ENCODE measurements around the gene NPPB. TPM values are rescaled to one million over a fixed set of nuclear protein-coding genes. Genes with fewer than 3 reads are reported as not detected.

Gene NPPB
- total RNA-seq, 1 donor: not detected

- DNase-seq (ENCODE audit: low read depth): no peak
- H3K4me3 ChIP-seq (ENCODE audit: low read depth, low read length): no peak overlapping the region
- no peak for TF ChIP-seq CTCF (IDR thresholded peaks at IDR 0.05; ENCODE audit: insufficient read depth, low read length)
These were observed 15.9 kb upstream of the NPPB start for GRCh38 chr1:11874624-11875023.

- H3K4me3 ChIP-seq (ENCODE audit: low read depth, low read length): no peak overlapping the region
- no peak for TF ChIP-seq CTCF (IDR thresholded peaks at IDR 0.05; ENCODE audit: insufficient read depth, low read length)
- DNase-seq (ENCODE audit: low read depth): no peak
These were observed 15.5 kb upstream of the NPPB start for GRCh38 chr1:11874258-11874562.

- no peak for DNase-seq (ENCODE audit: low read depth)
- no peak overlapping the region for H3K4me3 ChIP-seq (ENCODE audit: low read depth, low read length)
- TF ChIP-seq CTCF (IDR thresholded peaks at IDR 0.05; ENCODE audit: insufficient read depth, low read length): no peak
These were observed 14.9 kb upstream of the NPPB start for GRCh38 chr1:11873395-11874257.

- no peak for TF ChIP-seq CTCF (IDR thresholded peaks at IDR 0.05; ENCODE audit: insufficient read depth, low read length)
- no peak for DNase-seq (ENCODE audit: low read depth)
- no peak overlapping the region for H3K4me3 ChIP-seq (ENCODE audit: low read depth, low read length)
These were observed 13.8 kb upstream of the NPPB start for GRCh38 chr1:11872545-11872944.

- no peak overlapping the region for H3K4me3 ChIP-seq (ENCODE audit: low read depth, low read length)
- no peak for TF ChIP-seq CTCF (IDR thresholded peaks at IDR 0.05; ENCODE audit: insufficient read depth, low read length)
- no peak for DNase-seq (ENCODE audit: low read depth)
These were observed 11.0 kb upstream of the NPPB start for GRCh38 chr1:11869650-11870207.

GRCh38 chr1:11869104-11869503, 10.4 kb upstream of the NPPB start:
- no peak for TF ChIP-seq CTCF (IDR thresholded peaks at IDR 0.05; ENCODE audit: insufficient read depth, low read length)
- no peak for DNase-seq (ENCODE audit: low read depth)

More at GRCh38 chr1:11869104-11869503, 10.4 kb upstream of the NPPB start:
- H3K4me3 ChIP-seq (ENCODE audit: low read depth, low read length): no peak overlapping the region

Measured in fibroblast of the aortic adventitia (primary cell).